Osteocyte (in vitro differentiated cells): ENCODE data around the gene GPR39. TPM values are rescaled to one million over a fixed set of nuclear protein-coding genes. Genes with fewer than 3 reads are reported as not detected.

ENCODE experiments used
- DNase-seq: peaks from one replicate; pipeline ENCODE4 v3.0.0; 2021; ENCODE audit warnings: mixed read lengths; ENCODE audit not compliant: unreplicated experiment; ENCODE audit errors: extremely low spot score
- H3K27ac Mint-ChIP-seq: one replicate; pipeline ENCODE4 v1.8.0; 2021; ENCODE audit warnings: mild to moderate bottlenecking, mixed read lengths; ENCODE audit not compliant: unreplicated experiment
- H3K27me3 Mint-ChIP-seq: one replicate; pipeline ENCODE4 v1.8.0; 2021; ENCODE audit warnings: mixed read lengths; ENCODE audit not compliant: unreplicated experiment
- H3K36me3 Mint-ChIP-seq: one replicate; pipeline ENCODE4 v1.8.0; 2021; ENCODE audit warnings: mixed read lengths; ENCODE audit not compliant: unreplicated experiment
- H3K4me1 Mint-ChIP-seq: one replicate; pipeline ENCODE4 v1.8.0; 2021; ENCODE audit warnings: mixed read lengths; ENCODE audit not compliant: unreplicated experiment
- H3K4me3 Mint-ChIP-seq: one replicate; pipeline ENCODE4 v1.8.0; 2021; ENCODE audit warnings: mild to moderate bottlenecking, moderate library complexity, mixed read lengths; ENCODE audit not compliant: unreplicated experiment
- H3K9me3 Mint-ChIP-seq: one replicate; pipeline ENCODE4 v1.8.0; 2021; ENCODE audit warnings: mixed read lengths; ENCODE audit not compliant: unreplicated experiment
- CTCF ChIP-seq: fragments of 200-600 bp; sonication (generic); IDR thresholded peaks from 2 replicates; pipeline ENCODE4 v1.5.0; 2021; ENCODE audit warnings: antibody characterized with exemption, mild to moderate bottlenecking, moderate library complexity
- total RNA-seq: library from RNA; stranded (reverse); gene quantifications from 2 replicates; pipeline ENCODE4 v1.2.1, GENCODE V29; 2021

Gene GPR39
- total RNA-seq, 1 donor from 2014 or later, result 0.21 TPM

- peaks cover 7% of the 10 kb centered on the region for H3K9me3 Mint-ChIP-seq
- H3K27ac Mint-ChIP-seq, result no peak overlapping the region
- no peaks in the 10 kb centered on the region for H3K36me3 Mint-ChIP-seq
- no peak for TF ChIP-seq CTCF
- no peaks in the 10 kb centered on the region for H3K4me1 Mint-ChIP-seq
- H3K4me3 Mint-ChIP-seq, result no peak overlapping the region
- peak; percentile 44 for DNase-seq
- no peaks in the 10 kb centered on the region for H3K27me3 Mint-ChIP-seq
These were observed 172.7 kb downstream of the GPR39 start for GRCh38 chr2:132589111-132589830.

GRCh38 chr2:132589966-132590365 lies 173.4 kb downstream of the GPR39 start:
- H3K27me3 Mint-ChIP-seq, result no peaks in the 10 kb centered on the region
- TF ChIP-seq CTCF, result no peak
- no peak overlapping the region for H3K27ac Mint-ChIP-seq
- DNase-seq, result no peak
- peaks cover 7% of the 10 kb centered on the region for H3K9me3 Mint-ChIP-seq
- no peak overlapping the region for H3K4me3 Mint-ChIP-seq
- no peaks in the 10 kb centered on the region for H3K36me3 Mint-ChIP-seq
- H3K4me1 Mint-ChIP-seq, result no peaks in the 10 kb centered on the region

GRCh38 chr2:132593171-132593570 lies 176.6 kb downstream of the GPR39 start:
- H3K36me3 Mint-ChIP-seq, result no peaks in the 10 kb centered on the region
- H3K4me3 Mint-ChIP-seq, result no peak overlapping the region
- no peak for TF ChIP-seq CTCF
- H3K9me3 Mint-ChIP-seq, result peaks cover 7% of the 10 kb centered on the region
- H3K4me1 Mint-ChIP-seq, result no peaks in the 10 kb centered on the region
- DNase-seq, result peak; percentile 25
- no peaks in the 10 kb centered on the region for H3K27me3 Mint-ChIP-seq
- H3K27ac Mint-ChIP-seq, result no peak overlapping the region

- Mint-ChIP-seq H3K4me3 (no peak overlapping the region), H3K4me1 (no peaks in the 10 kb centered on the region), H3K36me3 (no peaks in the 10 kb centered on the region), H3K27me3 (peaks cover 1% of the 10 kb centered on the region), H3K9me3 (peaks cover 11% of the 10 kb centered on the region), H3K27ac (no peak overlapping the region)
- TF ChIP-seq CTCF, result no peak
- peak; percentile 51 for DNase-seq
These were observed 178.6 kb downstream of the GPR39 start for GRCh38 chr2:132595186-132595585.

- peak; percentile 38 for DNase-seq
- H3K4me3 Mint-ChIP-seq, result no peak overlapping the region
- H3K27ac Mint-ChIP-seq, result no peak overlapping the region
- TF ChIP-seq CTCF, result no peak
- H3K27me3 Mint-ChIP-seq, result peaks cover 3% of the 10 kb centered on the region
- no peaks in the 10 kb centered on the region for H3K36me3 Mint-ChIP-seq
- peaks cover 12% of the 10 kb centered on the region for H3K9me3 Mint-ChIP-seq
- no peaks in the 10 kb centered on the region for H3K4me1 Mint-ChIP-seq
These were observed 179.1 kb downstream of the GPR39 start for GRCh38 chr2:132595693-132596092.
